ENCODE data around the gene SLC22A31. TPM values are rescaled to one million over a fixed set of nuclear protein-coding genes. Genes with fewer than 3 reads are reported as not detected.

SLC22A31 gene
- total and polyA plus RNA-seq, 4 donors, result 25.2 to 285 (median 153) TPM

DNA sequence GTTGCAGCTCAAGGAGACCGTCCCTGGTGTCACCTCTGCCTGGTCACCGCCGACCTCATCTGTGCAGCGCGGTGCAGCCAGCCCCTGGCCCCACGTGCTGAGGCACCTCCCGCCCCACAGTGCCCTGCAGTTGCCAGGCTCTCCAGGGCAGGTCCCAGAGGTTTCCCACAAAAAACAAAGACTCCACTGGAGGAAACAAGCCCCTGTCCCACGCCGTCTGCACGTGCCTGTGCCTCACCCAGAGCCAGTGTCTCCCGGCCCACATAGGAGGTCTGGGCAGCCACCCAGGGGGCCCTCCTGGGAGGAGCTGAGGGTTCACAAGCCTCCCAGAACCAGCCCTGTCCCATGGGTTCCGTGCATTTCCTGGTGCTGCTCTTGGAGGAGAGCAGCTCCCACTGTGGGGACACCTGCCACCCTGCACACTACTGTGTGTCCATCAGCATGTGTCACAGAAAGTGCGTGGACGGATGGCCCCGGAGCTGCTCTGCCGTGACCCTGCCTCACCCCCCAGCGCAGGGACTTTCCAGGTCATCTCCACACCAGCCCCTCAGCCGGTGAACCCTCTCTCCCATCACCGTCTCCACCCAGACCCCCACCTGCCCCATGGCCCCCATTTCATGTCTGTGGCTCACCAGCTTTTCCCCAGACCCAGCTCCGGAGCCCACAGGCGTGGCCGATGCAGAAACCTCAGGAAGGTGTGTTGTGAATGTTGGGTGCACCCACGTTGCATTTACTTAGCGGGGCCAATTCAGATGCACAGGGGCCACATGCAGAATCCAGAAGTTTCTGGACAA is 45.8 kb downstream of the SLC22A31 start:
- H3K9me3 ChIP-seq (ENCODE audit: control insufficient read depth in 4 of 4, insufficient read depth in 3 of 4, low read length in 3 of 4), result no peaks in the 10 kb centered on the region
- no peak overlapping the region for H3K9ac ChIP-seq (ENCODE audit: insufficient read depth in 1 of 2, low read length in 2 of 2)
- WGBS, 2 donors, result 63 to 74% methylated on average over 24 of the region's 24 CpGs
- peaks cover 5 to 21% (median 15%) of the 10 kb centered on the region in 5 donors for H3K4me1 ChIP-seq (ENCODE audit: control insufficient read depth in 5 of 5, insufficient read depth in 5 of 5, low read length in 5 of 5)
- no peak for TF ChIP-seq CTCF (IDR thresholded peaks at IDR 0.05; ENCODE audit: control extremely low read depth, extremely low read depth)
- H3K27me3 ChIP-seq (ENCODE audit: control insufficient read depth in 3 of 3, insufficient read depth in 3 of 3, low read length in 2 of 3), result peaks cover 0 to 5% (median 0%) of the 10 kb centered on the region in 3 donors
- ATAC-seq (ENCODE audit: insufficient read depth, low FRiP score) (no peak), DNase-seq (no peak)
- H3K4me3 ChIP-seq, result no peak overlapping the region
- H3K27ac ChIP-seq (ENCODE audit: low read depth in 1 of 2, low read length in 1 of 2), result no peak overlapping the region
- H3K36me3 ChIP-seq (ENCODE audit: control insufficient read depth in 4 of 4, insufficient read depth in 4 of 4, low read length in 4 of 4), result peaks cover 3 to 12% (median 9%) of the 10 kb centered on the region in 4 donors

- Histone ChIP-seq H3K27me3 (ENCODE audit: control insufficient read depth in 3 of 3, insufficient read depth in 3 of 3, low read length in 2 of 3) (no peaks in the 10 kb centered on the region), H3K9ac (ENCODE audit: insufficient read depth in 1 of 2, low read length in 2 of 2) (no peak overlapping the region), H3K9me3 (ENCODE audit: control insufficient read depth in 4 of 4, insufficient read depth in 3 of 4, low read length in 3 of 4) (no peaks in the 10 kb centered on the region), H3K4me1 (ENCODE audit: control insufficient read depth in 5 of 5, insufficient read depth in 5 of 5, low read length in 5 of 5) (peaks cover 5 to 21% (median 15%) of the 10 kb centered on the region in 5 donors), H3K27ac (ENCODE audit: low read depth in 1 of 2, low read length in 1 of 2) (no peak overlapping the region), H3K36me3 (ENCODE audit: control insufficient read depth in 4 of 4, insufficient read depth in 4 of 4, low read length in 4 of 4) (peaks cover 3 to 19% (median 12%) of the 10 kb centered on the region in 4 donors), H3K4me3 (no peak overlapping the region)
- DNase-seq (no peak), ATAC-seq (ENCODE audit: insufficient read depth, low FRiP score) (no peak)
- 81 to 88% methylated on average over 19 of the region's 19 CpGs for WGBS, 2 donors
- TF ChIP-seq CTCF (IDR thresholded peaks at IDR 0.05; ENCODE audit: control extremely low read depth, extremely low read depth), result no peak
These were observed 46.5 kb downstream of the SLC22A31 start for GRCh38 chr16:89153848-89154271.

DNA sequence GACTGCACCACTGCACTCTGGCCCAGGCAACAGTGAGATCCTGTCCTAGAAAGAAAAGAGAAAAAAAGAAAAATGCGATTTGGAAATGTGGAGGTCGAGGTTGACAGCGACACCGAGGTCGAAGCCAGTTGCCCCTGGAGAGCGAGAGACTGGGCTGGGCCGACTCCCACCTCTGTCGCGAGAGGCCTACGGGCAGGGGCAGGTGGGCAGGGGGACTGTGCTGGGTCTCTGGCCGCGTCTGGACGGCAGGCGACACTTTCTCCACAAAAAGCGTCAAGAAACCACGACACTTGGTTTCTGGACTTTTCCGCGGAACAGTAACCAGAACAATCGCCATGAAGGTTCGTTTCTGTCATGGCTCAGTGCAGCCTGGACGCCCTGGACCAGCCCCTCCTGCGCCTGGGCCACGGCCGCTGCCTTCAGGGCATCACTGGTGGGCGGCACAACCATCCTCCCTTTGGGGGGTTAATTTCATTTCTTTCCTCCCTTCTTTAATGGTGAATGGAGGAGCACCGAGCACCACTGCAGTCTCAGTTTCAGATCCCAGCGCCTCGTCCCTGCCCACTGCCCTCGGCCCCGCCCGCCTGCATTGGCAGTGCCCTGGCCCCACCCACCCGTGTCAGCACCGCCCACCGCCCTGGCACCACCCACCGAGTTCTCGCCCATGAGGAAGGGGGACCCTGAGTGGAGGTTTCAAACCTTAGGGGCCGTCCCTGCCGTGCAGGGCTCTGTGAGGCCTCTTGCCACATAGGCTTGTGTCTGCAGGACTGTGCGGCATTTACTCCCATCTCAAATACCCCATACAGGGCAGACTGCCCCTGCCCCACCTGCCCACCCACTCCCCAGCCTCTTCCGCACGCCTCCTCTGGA is 47.3 kb downstream of the SLC22A31 start:
- ATAC-seq (ENCODE audit: insufficient read depth, low FRiP score), result no peak
- Histone ChIP-seq H3K9ac (ENCODE audit: insufficient read depth in 1 of 2, low read length in 2 of 2) (no peak overlapping the region), H3K36me3 (ENCODE audit: control insufficient read depth in 4 of 4, insufficient read depth in 4 of 4, low read length in 4 of 4) (peaks cover 3 to 22% (median 12%) of the 10 kb centered on the region in 4 donors), H3K27me3 (ENCODE audit: control insufficient read depth in 3 of 3, insufficient read depth in 3 of 3, low read length in 2 of 3) (no peaks in the 10 kb centered on the region), H3K9me3 (ENCODE audit: control insufficient read depth in 4 of 4, insufficient read depth in 3 of 4, low read length in 3 of 4) (peaks cover 0 to 4% (median 0%) of the 10 kb centered on the region in 4 donors), H3K4me1 (ENCODE audit: control insufficient read depth in 5 of 5, insufficient read depth in 5 of 5, low read length in 5 of 5) (peaks cover 5 to 21% (median 15%) of the 10 kb centered on the region in 5 donors), H3K27ac (ENCODE audit: low read depth in 1 of 2, low read length in 1 of 2) (no peak overlapping the region), H3K4me3 (no peak overlapping the region)
- WGBS, 2 donors, result 89% methylated on average over 41 of the region's 41 CpGs
- no peak for DNase-seq
- TF ChIP-seq CTCF (IDR thresholded peaks at IDR 0.05; ENCODE audit: control extremely low read depth, extremely low read depth), result no peak
